HG03571 (cell line): ENCODE data around the gene FAM234B.
A peak's percentile ranks its signal among the peaks of the same experiment; 100 is the strongest.

Experiments used
- ATAC-seq: cut with Tn5 transposase; IDR thresholded peaks from one replicate; pipeline ENCODE4 v1.9.1; 2021; ENCODE audit not compliant: unreplicated experiment

FAM234B gene, protein sequence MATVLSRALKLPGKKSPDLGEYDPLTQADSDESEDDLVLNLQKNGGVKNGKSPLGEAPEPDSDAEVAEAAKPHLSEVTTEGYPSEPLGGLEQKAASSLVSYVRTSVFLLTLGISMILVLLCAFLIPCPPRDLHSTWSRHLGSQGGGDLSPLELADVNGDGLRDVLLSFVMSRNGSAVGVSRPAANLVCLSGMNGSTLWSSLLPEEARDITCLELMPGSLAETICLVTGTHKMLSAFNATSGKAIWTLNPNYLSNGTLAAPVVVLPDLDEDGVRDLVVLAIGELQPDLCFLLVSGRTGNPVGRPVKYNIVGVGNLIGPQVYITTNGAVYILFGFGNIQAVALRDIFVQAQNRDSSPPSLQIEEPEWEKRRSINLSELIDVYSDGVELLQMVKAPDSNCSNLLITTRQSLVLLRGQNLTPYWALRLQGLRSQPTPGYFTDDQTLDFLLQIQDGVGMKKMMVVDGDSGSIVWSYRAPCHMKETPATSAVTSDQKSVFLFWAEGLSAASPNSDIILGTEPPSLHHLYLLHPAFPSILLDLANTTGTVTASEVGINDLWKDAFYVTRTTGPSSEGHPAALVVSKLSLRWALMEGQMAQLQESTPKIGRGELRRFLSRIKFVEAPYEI

GRCh38 chr12:13044002-13044905 is at the start of gene FAM234B:
FAM234B (plus strand) TSS chr12:13044381; CDS start chr12:13044404, 23 bp downstream.
- peak; percentile 80 for ATAC-seq

- no peak for ATAC-seq
These were observed 49.1 kb upstream of the FAM234B start for GRCh38 chr12:12995088-12995487.

DNA sequence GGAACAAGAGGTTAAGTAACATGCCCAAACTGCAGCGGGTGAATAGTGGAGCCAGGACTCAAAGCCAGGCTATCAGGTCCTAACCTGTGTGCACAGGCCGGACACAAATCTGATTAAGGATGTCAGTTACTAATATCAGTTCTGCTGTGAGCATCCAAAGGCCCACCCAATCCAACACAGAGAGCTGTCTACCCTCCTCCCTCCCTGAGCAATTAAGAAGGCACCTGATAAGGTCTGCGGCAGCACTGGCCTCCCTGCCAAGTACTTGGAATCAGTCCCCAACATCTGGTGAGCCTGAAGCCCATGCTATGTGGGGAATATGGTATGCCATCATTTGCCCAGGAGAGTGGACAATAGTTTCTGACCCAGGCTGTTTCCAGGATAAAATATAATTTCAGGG is 48.0 kb upstream of the FAM234B start:
- no peak for ATAC-seq

- ATAC-seq: no peak
These were observed 47.0 kb upstream of the FAM234B start for GRCh38 chr12:12997156-12997555.

GRCh38 chr12:12997734-12998133 is 46.4 kb upstream of the FAM234B start:
- ATAC-seq: no peak

DNA sequence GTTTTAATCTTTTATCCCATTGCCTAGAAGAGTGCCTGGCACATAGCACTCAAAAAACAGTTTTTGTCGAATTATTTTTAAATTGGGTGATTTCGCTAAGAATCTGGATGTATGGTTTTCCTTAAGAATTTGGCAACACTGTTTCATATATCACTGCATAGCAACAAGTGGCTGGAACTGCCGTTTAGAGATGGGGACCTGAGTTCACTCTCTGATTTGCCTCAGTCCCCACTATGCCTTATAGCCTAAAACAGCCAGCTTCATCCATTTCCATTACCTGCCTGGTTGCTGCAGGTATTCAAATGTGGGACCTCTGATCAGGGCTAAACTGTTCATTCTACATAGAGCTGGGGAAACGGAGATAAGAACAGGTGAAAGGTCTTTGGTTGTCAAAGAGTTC is 45.9 kb upstream of the FAM234B start:
- ATAC-seq: no peak

DNA sequence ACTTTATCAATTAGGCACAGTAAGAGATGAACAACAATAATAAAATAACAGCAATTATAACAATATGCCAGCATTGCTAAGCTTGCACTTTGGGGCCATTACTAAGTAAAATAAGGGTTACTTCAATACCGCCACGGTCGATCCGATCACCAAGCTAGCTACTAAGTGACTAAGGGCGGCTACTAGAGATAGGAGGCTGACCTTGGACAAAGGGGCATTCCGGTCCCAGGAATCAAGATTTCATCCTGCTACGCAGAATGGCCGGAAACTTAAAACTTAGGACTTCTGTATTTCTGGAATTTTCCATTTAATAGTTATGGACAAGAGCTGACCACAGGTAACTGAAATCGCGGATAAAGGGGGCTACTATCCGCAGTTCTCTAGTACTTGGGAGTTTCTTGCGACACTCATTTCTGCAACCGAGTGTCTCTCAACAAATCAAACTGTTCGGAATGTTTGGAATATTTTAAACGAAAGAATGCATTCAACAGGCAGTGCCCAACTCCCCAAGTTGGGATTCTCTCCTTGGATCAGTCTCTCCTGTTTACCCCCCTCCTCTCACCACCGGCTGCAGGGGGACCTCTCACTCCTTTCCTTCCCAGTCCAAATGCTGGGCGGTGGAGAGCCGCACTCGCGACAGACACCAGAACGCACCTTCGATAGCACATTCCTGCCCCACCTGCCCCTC is 44.8 kb upstream of the FAM234B start:
- no peak for ATAC-seq

DNA sequence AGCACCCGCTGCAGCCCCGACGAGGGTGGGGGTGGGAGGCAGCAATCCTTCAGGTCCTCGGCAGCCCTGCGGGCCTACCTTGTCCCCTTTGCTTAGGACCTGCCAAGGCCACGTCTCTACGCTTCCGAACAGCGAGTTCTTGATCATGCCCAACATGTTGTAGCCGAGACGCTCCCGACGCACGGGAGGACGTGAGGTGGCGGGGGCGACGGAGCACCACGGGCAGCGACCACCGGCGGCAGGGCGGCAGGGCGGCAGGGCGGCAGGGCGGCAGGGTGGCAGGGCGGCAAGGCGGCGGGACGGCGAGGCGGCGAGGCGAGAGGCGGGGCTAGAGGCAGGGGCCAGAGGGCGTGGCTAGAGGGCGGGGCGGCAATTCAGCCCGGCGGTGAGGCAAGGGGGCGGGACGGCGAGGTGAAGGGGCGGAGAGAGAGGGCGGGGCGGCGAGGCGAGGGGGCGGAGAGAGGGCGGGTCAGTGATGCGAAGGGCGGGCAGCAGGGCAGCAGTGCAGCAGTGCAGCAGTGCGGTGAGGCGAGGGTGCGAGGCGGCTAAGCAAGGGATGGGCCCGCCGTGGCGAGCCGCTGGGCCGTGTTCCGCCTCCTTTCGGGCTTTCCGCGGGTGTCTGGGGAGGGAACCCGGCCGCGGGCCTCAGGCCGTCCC is 44.1 kb upstream of the FAM234B start, which contains the start of gene HEBP1:
TSS of gene HEBP1 (minus strand) at position 307 of the 657 bp plus-strand sequence. CDS start at position 156, 151 bp downstream.
- peak; percentile 86 for ATAC-seq

DNA sequence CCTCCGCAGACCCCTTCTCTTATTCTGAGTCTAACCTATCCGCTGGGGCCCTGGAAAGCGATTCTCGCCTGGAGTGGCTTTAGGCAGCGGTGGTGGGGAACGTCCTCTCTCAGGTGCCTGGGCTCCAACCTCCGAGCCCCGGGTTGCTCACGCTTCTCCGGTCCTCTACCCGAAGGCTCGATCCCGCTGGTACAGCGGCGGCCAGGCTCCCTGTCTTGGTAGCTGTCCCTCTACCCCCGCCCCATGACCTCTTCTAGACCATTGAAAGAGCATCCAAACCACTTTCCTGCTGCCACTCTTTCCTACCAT is 43.6 kb upstream of the FAM234B start:
- peak; percentile 23 for ATAC-seq

DNA sequence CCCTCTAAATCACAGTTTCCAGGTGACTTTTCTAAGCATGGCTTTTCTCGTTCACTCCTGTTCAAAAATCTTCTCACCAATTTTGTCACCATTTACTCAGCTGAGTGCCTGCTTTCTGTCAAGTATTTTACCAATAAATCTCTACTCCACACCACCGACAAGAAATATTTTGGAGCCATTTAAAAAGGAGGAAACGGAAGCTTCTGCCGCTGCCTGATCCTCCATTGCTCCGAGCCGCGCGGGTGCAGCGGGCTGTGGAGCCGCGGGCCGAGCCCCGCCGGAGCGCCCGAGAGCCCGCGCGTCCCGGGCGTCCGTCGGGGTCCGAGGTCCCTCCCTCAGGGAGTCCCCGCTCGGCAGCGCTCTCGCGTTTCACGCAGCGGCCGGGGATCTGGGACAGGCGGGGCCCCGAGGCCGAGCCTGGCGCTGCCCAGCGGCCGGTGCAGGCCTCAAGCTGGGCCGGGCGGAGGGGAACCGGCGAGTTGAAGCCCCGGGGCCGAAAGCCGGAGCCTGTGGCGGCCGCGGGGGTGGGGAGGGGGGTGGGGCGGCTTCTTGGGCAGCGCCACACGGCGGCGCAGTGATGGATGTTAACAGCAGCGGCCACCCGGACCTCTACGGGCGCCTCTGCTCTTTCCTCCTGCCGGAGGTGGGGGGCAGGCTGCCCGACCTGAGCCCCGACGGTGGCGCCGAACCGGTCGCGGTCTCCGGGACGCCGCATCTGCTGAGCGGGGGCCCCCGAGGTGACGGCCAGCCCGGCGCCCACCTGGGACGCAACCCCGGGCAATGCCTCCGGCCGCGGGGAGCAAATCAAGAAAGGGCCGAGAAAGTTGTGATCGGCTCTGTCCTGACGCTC is 43.0 kb upstream of the FAM234B start:
- ATAC-seq: no peak

- no peak for ATAC-seq
These were observed 42.5 kb upstream of the FAM234B start for GRCh38 chr12:13001775-13002040.

DNA sequence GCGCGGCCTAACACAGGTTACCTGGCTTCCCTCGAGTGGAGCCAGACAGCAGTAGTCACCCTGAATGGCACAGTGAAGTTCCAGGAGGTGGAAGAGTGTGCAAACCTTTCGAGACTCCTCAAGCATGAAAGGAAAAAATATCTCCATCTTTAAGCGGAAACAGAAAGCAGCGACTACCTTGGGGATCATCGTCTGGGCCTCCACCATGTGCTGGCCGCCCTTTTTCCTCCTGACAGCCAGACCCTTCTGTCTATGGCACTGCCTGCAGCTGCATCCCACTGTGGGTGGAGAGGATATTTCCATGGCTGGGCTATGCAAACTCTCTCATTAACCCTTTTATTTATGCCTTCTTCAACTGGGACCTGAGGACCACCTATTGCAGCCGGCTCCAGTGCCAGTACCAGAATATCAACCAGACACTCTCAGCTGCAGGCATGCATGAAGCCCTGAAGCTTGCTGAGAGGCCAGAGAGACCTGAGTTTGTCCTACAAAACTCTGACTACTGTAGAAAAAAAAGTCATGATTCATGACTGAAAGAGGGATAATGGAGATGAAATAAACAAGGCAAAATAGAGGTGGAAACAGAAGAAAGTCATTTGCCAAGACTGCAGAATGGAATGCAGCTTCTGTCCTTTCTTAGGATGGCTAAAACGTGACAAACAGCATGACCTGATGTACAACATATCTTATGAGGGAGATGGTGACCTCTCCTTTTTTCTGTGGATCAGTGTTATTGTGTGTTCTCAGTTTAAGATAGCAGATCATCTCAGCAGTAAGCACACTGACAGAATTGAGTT is 41.7 kb upstream of the FAM234B start:
- no peak for ATAC-seq

DNA sequence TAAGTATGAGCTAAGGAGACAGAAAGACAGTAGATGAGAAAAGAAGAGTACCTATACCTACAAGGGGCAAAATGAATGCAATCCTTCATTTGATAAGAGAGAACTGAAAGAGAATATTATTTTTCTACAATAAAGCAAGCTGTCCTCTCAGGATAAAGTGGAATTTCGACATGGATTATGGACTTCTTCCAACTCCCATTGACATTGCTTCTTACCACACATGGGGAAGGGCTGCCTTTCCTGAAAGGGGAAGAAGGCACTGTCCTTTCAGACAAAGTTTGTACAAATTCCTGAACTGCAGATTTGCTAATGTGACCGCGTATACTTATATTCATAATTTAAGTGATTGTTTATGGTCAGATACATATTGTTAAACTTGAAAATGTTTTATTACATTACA is 39.8 kb upstream of the FAM234B start:
- ATAC-seq: no peak

- ATAC-seq: no peak
These were observed 39.2 kb upstream of the FAM234B start for GRCh38 chr12:13004986-13005385.

- no peak for ATAC-seq
These were observed 38.5 kb upstream of the FAM234B start for GRCh38 chr12:13005649-13006048.

- no peak for ATAC-seq
These were observed 36.5 kb upstream of the FAM234B start for GRCh38 chr12:13007496-13008233.

DNA sequence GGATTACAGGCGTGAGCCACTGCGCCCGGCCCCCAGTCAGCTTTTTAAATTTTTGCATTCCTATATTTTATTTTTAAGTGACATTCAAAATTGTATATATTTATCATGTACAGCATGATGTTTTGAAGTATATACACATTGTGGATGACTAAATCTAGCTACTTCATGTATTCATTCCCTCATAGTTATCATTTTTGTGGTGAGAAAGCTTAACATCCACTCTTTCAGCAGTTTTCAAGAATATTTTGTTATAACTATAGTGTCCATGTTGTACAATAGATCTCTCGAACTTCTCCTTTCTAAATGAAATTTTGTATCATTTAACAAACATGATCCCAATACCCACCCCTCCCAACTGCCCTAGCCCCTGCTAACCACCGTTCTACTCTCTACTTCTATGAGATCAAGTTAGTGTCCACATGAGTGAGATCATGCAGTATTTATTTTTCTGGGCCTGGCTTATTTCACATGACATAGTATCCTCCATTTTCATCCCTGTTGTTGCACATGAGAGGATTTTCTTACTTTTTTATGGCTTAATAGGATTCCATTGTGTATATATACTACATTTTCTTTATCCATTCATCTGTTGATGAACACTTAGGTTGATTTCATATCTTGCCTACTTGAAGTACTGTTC is 35.3 kb upstream of the FAM234B start:
- no peak for ATAC-seq

DNA sequence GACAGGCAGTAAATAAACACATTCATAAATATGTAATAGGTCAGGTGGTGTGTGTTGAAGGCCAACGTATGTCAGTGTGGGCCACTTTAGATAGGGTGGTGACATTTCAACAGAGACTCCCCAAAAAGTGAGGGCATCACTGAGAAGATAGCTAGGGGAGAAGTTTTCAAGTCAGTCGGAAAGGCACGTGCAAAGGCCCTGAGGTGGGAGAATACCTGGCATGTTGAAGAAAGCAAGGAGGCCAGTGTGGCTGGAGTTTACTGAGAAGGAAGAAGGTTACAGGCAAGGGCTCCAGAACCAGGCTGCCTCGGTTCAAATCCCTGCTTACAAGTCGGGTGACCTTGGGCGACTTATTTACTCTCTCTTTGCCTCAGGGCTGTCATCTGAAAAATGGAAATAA is 33.1 kb upstream of the FAM234B start:
- ATAC-seq: no peak
